ENCODE measurements around the gene LARP1.

The LARP1 gene

GRCh38 chr5:154761046-154761736 lies 6.0 kb downstream of the LARP1 start:
- DNase-seq (ENCODE audit: low read depth), result no peak

GRCh38 chr5:154762261-154762660 lies 7.1 kb downstream of the LARP1 start:
- DNase-seq (ENCODE audit: low read depth), result no peak

GRCh38 chr5:154762700-154763099 lies 7.5 kb downstream of the LARP1 start:
- DNase-seq (ENCODE audit: low read depth), result no peak

DNA sequence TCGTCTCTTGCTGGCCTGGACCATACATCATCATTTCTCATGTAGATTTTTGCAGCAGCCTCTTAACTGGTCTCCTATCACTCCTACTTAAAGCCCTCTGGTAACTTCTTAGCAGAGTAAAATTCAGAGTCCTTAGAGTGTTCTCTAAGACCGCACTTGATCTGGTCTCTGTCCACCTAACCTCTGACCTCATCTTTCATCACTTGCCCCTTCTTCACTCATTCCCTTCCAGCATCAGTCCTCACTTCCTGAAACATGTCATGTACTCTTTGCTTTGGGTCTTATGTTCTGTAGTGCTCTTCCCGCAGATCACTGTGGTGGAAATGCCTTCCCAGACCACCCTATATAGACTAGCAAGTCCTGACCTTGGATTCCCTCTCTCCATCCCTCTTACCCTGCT lies 9.8 kb downstream of the LARP1 start:
- DNase-seq (ENCODE audit: low read depth), result no peak

- DNase-seq (ENCODE audit: low read depth), result no peak
Measured at GRCh38 chr5:154765396-154765925, 10.3 kb downstream of the LARP1 start.

DNA sequence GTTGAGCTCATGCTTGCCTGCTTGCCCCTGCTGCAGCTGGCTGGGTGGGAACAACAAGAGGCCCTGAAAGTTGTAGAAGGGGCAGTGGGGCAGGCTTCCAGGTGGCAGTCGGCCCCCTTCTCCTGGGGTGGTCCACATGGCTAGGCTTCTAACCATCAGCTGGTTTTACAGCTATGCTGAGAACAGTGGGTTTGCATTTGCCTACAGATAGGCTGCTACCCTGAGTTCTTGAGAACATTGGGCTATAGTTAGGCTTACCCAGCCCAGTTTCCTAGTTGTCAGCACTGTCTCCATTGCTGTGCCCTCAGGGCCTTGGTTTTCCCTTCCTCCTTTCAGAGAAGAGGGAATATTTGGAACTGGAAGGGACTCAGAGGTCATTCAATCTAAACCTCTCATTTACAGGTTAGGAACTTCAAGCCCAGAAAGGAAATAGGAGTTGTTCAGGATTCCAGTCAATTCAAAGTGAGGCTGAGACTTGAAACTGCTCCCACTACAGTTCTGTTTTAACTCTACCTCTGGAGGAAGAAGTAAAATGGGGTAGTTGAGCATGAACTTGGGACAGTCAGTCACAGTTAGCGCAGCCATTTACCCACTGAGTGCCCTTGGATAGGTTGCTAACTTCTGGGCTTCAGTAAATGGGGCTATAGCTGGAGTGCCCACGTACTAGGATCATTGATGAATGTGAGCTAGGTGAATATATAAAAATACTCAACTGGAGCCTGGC lies 11.5 kb downstream of the LARP1 start:
- no peak for DNase-seq (ENCODE audit: low read depth)

- no peak for DNase-seq (ENCODE audit: low read depth)
Measured at GRCh38 chr5:154767576-154767975, 12.4 kb downstream of the LARP1 start.

GRCh38 chr5:154768207-154768606 lies 13.0 kb downstream of the LARP1 start:
- DNase-seq (ENCODE audit: low read depth), result no peak

DNA sequence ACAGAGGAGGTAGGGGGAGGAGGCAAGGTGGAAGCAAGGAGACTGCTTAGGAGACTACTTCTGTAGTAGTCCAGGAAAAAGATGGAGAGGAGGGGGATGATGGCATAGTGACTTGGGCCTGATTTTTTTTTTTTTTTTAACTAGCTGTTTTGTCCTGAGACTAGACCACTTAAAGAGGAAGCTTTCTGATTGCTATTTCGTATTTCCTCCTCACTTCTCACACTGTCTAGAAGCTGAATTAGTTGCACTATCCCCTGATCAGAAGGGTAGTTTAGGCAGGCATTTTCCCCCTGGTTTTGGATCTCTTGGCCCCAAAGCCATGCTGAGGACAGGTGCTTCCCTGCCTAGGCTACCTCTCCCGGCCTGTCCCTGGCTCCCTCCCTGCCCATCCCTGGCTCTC lies 14.9 kb downstream of the LARP1 start:
- DNase-seq (ENCODE audit: low read depth), result no peak

DNA sequence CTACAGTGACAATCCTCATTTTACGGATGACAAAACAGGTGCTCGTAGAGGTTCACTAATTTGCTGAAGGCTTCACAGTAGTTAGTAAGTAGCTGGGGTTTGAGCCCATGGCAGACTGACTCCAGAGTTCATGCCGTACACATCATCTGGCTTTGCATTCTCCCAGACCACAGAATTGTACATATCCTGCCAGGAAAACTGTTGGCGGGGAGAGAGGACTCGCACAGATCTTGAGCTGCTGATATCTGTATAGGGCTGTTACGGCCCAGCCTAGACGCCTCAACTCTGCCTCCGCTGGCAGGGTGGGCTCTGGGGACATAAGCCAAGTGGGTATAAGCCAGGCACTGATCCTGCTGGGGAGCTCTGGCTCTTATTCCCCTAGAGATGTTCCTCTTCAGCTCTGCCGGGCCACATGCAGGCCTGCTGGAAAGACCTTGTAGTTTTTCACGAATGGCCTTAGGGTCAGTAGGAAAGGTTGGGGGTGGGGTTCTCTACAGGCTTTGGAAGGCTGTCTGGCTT lies 16.3 kb downstream of the LARP1 start:
- DNase-seq (ENCODE audit: low read depth), result no peak

DNA sequence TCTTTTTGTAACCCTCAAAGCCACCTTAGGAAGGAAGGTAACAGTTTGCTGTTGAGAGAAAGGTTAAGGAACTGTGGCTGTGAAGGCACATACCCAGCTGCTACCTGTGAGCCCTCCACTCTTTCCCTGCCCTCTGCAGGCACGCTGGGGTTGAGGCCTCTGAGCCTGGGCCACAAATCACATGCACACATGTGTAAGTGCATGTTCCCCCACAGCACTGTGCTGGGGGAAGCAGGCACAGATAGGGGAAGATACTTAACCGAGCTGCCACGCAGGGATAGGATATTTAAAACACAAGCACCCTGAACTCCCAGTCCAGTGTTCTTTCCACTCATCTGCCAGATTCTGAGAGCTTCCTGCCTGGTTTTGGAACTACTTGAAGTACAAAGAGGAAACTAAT lies 18.1 kb downstream of the LARP1 start:
- DNase-seq (ENCODE audit: low read depth), result no peak

- no peak for DNase-seq (ENCODE audit: low read depth)
Measured at GRCh38 chr5:154776167-154776566, 21.0 kb downstream of the LARP1 start.

DNA sequence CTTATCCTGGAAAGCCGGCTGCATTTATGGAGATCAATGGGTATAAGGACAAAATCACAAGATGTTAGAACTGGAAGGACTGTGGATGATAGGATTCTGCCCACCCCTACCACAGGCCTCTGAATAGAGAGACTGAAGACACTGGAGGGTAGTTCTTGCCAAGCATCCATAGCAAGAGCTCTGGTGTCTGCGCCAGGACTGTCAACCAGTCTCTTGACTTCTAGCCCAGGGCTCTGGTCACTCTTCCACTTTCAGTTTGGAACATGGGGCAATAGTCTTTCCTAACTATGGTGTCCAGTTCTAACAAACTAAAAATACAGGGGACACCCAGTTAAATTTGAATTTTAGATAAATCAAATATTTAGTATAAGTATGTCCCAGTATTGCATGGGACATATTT lies 23.4 kb downstream of the LARP1 start:
- DNase-seq (ENCODE audit: low read depth), result no peak

GRCh38 chr5:154779105-154779504 lies 23.9 kb downstream of the LARP1 start:
- no peak for DNase-seq (ENCODE audit: low read depth)

DNA sequence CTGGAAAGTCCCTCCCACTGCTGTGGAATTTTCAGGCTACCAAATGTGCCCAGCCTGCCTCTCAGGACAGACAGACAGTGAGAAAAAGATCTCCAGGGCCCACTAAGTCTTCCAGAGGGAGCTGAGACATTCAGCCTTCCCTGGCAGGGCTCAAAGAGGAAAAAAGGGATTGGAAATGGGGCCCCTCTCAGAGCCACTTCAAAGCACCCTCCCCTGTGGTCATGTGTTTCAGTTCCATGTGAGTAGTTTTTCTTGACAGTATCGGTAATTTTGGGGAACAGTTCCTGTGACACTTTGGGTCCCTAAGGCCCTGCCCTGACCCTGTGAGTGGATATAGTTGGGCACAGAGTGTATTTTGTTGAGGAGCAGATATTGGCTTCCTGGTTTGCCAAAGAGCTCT lies 25.0 kb downstream of the LARP1 start:
- DNase-seq (ENCODE audit: low read depth), result no peak

- DNase-seq (ENCODE audit: low read depth), result no peak
Measured at GRCh38 chr5:154782326-154782725, 27.1 kb downstream of the LARP1 start.

DNA sequence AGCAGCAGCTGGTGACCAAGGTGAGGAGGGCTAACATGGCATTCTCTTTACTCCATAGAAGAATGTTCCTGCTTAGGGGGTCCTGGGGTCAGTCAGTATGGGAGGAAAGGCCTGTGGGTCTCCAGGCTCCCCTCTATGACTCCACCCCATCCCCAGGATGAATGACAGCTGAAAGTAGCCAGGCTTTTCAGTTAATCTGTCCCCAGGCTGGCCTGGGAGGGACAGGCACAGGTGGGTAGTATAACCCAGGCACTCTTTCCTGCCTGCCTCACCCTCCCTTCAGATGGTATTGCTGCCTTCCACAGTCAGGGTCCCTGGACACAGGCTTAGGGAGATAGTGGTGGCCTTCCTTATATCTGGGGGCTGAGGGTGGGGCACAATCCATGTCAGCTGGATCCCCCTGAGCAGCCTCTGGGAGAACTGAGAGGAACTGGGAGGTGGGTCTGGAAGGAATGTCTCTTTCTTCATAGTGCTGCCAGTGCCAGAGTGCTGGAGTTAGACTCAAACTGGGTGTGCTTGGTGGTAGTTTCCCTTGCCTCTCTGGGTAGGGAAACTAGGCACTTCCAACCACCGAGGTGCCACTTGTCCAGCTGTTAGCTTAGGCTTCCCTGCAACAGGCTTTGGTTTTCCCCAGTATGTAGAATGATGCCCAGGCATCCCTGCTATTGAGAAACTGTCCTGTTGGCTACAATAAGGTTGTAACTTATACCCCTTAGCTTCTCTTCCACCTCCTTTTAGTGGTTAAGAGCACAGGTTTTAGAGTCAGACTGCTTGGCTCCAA lies 27.8 kb downstream of the LARP1 start:
- no peak for DNase-seq (ENCODE audit: low read depth)

DNA sequence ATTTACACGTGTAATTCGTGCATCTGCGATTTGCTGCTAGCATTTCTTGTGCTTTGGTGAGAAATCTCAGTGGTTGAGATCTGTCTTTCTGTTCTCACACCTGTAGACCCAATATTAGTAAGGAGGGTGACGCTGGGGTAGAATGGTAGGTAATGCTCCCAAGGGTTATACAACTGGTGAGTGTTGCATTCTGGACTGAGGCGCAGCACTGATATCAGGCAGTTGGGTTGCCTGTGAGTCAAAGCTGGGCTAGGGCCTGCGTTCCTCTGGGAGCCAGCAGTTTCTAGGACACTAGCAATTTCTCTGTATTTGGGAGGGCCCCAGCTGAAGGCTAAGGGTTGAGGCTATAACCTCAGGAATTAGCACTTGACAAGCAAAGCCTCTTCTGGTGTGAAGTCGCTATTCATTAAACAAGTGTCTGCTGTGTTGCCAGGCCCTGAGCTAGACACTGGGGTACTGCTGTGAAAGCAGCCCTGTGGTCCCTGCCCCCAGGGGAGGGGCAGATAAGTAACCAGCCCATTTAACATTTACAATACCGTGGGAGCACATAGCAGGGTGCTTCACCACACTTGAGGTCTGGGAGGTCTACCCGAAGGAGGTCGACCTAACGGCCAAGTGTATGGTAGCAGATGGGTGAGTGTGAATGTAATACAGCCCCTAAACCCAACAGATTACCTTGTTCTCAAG lies 28.7 kb downstream of the LARP1 start:
- DNase-seq (ENCODE audit: low read depth), result no peak

GRCh38 chr5:154784856-154785255 lies 29.7 kb downstream of the LARP1 start:
- no peak for DNase-seq (ENCODE audit: low read depth)

- DNase-seq (ENCODE audit: low read depth), result no peak
Measured at GRCh38 chr5:154786414-154786813, 31.2 kb downstream of the LARP1 start.

DNA sequence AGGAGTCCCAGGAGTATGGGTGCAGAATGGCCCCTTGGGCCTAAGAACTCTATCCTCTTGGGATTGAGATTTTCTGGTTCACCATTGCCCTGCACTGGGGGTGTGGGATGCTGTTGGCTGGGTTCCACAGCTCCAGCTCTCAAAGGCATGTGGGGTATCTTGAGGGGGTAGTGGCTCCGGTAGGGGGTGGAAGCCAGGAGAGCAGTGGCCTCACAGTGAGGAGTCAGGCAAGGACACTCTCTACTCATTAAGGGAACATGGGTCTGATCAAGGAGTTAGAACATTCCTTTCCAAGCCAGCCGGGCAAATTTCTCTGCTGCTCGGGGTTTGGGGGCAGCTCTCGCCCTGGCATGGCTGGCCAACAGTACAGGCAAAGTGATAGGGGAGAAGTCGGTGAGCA lies 33.0 kb downstream of the LARP1 start:
- no peak for DNase-seq (ENCODE audit: low read depth)

GRCh38 chr5:154791535-154791934 lies 36.4 kb downstream of the LARP1 start:
- no peak for DNase-seq (ENCODE audit: low read depth)

Measured in stimulated activated CD8-positive, alpha-beta memory T cell treated with anti-CD3 and anti-CD28 coated beads, Interleukin-15, amount 100 ng/mL, for 1 hour (primary cell).